K562 (cell line): Measurements from ENCODE around the gene MFAP5. TPM values are rescaled to one million over a fixed set of nuclear protein-coding genes. Genes with fewer than 3 reads are reported as not detected.

Experiments used
- ATAC-seq: fragments of 200-7000 bp; cut with Tn5 transposase; 3 replicates; pipeline ENCODE4 v1.9.1; 2020; ENCODE audit warnings: moderate library complexity
- BruUV-seq: library from RNA; stranded (reverse); fragments of 400-500 nt; replicated peaks from 2 replicates; lab custom pipeline; 2021; lab: Mats Ljungman, UMichigan
- CTCF ChIA-PET: fragments of 300-600 bp; formaldehyde crosslinking; extraction: SDS; loops from one replicate; lab custom pipeline; 2021; ENCODE audit warnings: low intra/inter-chr PET ratio; lab: Yijun Ruan, JAX
- POLR2A ChIA-PET: fragments of 300-600, 350-650 bp; sonication (Branson Sonifier 250); formaldehyde crosslinking; extraction: SDS; loops from one replicate; lab custom pipeline; 2021; ENCODE audit warnings: antibody characterized with exemption, inconsistent platforms; lab: Yijun Ruan, JAX
- DNase-seq, 4 experiments: peaks; one replicate each; pipeline versions ENCODE4 v3.0.0 to v3.0.0-alpha.2; 2011 to 2018; ENCODE audit warnings: low spot score in 3 of 4, mixed read lengths in 3 of 4; ENCODE audit errors: extremely low read depth in 1 of 4
- FAIRE-seq: peaks from 2 replicates; lab custom pipeline; 2011; peaks lifted over from hg19 to GRCh38; lab: Jason Lieb, UNC
- H2AFZ ChIP-seq: 2 replicates; pipeline ENCODE4 v1.6.0; 2011; ENCODE audit warnings: low read depth, low read length, control low read depth, inconsistent platforms
- H3K27ac ChIP-seq: fragments of 200-600 bp; 3 replicates; pipeline ENCODE4 v1.8.0; 2011; ENCODE audit warnings: low read depth, mild to moderate bottlenecking, control low read depth, inconsistent platforms, low read length, moderate library complexity, mixed read lengths; ENCODE audit errors: extremely low read depth
- H3K27me3 ChIP-seq, 2 experiments: fragments of 300-600 bp in 1 of 2; 2 replicates in 1 of 2; 3 replicates in 1 of 2; pipeline versions ENCODE4 v1.6.0 to v1.8.0; 2011; ENCODE audit warnings: inconsistent platforms in 2 of 2, low read length in 2 of 2, mild to moderate bottlenecking in 1 of 2, mixed read lengths in 1 of 2, moderate library complexity in 1 of 2; ENCODE audit not compliant: control insufficient read depth in 2 of 2, insufficient read depth in 2 of 2
- H3K36me3 ChIP-seq: fragments of 300-600 bp; 3 replicates; pipeline ENCODE4 v1.8.0; 2011; ENCODE audit warnings: mild to moderate bottlenecking, low read length, inconsistent platforms; ENCODE audit not compliant: control insufficient read depth, insufficient read depth
- H3K4me1 ChIP-seq, 2 experiments: fragments of 200-600 bp in 1 of 2; replicated peaks in 1 of 2; 2 replicates in 1 of 2; 3 replicates in 1 of 2; pipeline versions ENCODE4 v1.5.1 to v1.8.0; 2011; ENCODE audit warnings: inconsistent platforms in 2 of 2, low read length in 2 of 2, mild to moderate bottlenecking in 1 of 2, mixed read lengths in 1 of 2, moderate library complexity in 1 of 2; ENCODE audit not compliant: control insufficient read depth in 2 of 2, insufficient read depth in 2 of 2
- H3K4me2 ChIP-seq: 2 replicates; pipeline ENCODE4 v1.6.1; 2011; ENCODE audit warnings: low read length, control low read depth, inconsistent platforms, mixed read lengths; ENCODE audit not compliant: insufficient read depth
- H3K4me3 ChIP-seq: fragments of 200-600 bp; sonication (generic), shearing (Covaris generic); 2 replicates; pipeline ENCODE4 v1.5.1; 2016; ENCODE audit warnings: control low read depth, inconsistent platforms
- H3K79me2 ChIP-seq: fragments of 200-600 bp; 3 replicates; pipeline ENCODE4 v1.8.0; 2011; ENCODE audit warnings: low read length, inconsistent platforms; ENCODE audit not compliant: control insufficient read depth, insufficient read depth
- H3K9ac ChIP-seq, 2 experiments: 2 replicates each; pipeline versions ENCODE4 v1.6.0 to v1.6.1; 2011; ENCODE audit warnings: low read depth in 2 of 2, low read length in 2 of 2, control low read depth in 1 of 2, inconsistent platforms in 1 of 2, mild to moderate bottlenecking in 1 of 2, mixed read lengths in 1 of 2; ENCODE audit not compliant: insufficient read depth in 1 of 2
- H3K9me1 ChIP-seq: one replicate; pipeline ENCODE4 v1.6.0; 2011; ENCODE audit warnings: inconsistent platforms, mild to moderate bottlenecking, low read length, moderate library complexity; ENCODE audit not compliant: control insufficient read depth, insufficient read depth
- H3K9me3 ChIP-seq: replicated peaks from 2 replicates; pipeline ENCODE4 v1.5.1; 2011; ENCODE audit warnings: low read depth, low read length, inconsistent platforms; ENCODE audit not compliant: control insufficient read depth, insufficient read depth
- H4K20me1 ChIP-seq: replicated peaks from 2 replicates; pipeline ENCODE4 v1.6.1; 2011; ENCODE audit warnings: low read length, inconsistent platforms, mixed read lengths; ENCODE audit not compliant: control insufficient read depth, insufficient read depth
- EP400 ChIP-seq: fragments of 450-650 bp; IDR thresholded peaks from 2 replicates; pipeline ENCODE4 v1.6.1; 2017; ENCODE audit warnings: antibody characterized with exemption, mild to moderate bottlenecking, moderate library complexity
- UBTF ChIP-seq, 2 experiments: IDR thresholded peaks; 2 replicates each; pipeline ENCODE4 v1.6.1; 2012; ENCODE audit warnings: improper control_type of control experiment in 2 of 2, low read depth in 2 of 2, low read length in 2 of 2, borderline replicate concordance in 1 of 2
- XRCC3 ChIP-seq: fragments of 450-650 bp; IDR thresholded peaks from 2 replicates; pipeline ENCODE4 v1.6.1; 2017; ENCODE audit warnings: mild to moderate bottlenecking, moderate library complexity
- ZKSCAN3 ChIP-seq: fragments of 250-450 bp; sonication (Bioruptor Pico); IDR thresholded peaks from 2 replicates; pipeline ENCODE4 v1.4.0; 2020
- WGBS: fragments of 100-300 bp; shearing (Covaris generic); methylation state at CpG from one replicate; pipeline ENCODE4 v1.1.6; 2016; ENCODE audit warnings: low coverage, mixed read lengths; ENCODE audit not compliant: insufficient coverage; ENCODE audit errors: missing lambda C conversion rate; 5-methylcytosine and 5-hydroxymethylcytosine counted together
- in situ Hi-C: fragments of 300-500 bp; cut with MboI; formaldehyde crosslinking; loops from 4 replicates; pipeline ENCODE4 v1.15.0; 2018; ENCODE audit warnings: inconsistent platforms, mixed read lengths
- intact Hi-C: fragments of 100-400 bp; cut with micrococcal nuclease; formaldehyde crosslinking; loops from 2 replicates; pipeline ENCODE4 v1.14.2; 2022
- polyA plus RNA-seq, 8 experiments: library from polyadenylated mRNA; depleted of rRNA in 4 of 8; stranded (reverse) in 5 of 8; unstranded in 3 of 8; fragments of >200 nt; fragmentation: Nextera tagmentation in 2 of 8; fragmentation: Illumina TruSeq in 1 of 8; extraction: Ambion mirVana in 2 of 8; extraction: Trizol in 1 of 8; gene quantifications; 2 replicates each; pipeline versions ENCODE4 v1.2.1 to v1.2.3, GENCODE V29; 2011 to 2014; ENCODE audit warnings: inconsistent platforms in 1 of 8, missing spikeins in 1 of 8
- total RNA-seq, 7 experiments: library from RNA; depleted of rRNA in 6 of 7; stranded (reverse); fragments of >200 nt in 6 of 7; fragmentation: Illumina TruSeq in 2 of 7; extraction: Trizol in 2 of 7; gene quantifications; 2 replicates each; pipeline versions ENCODE4 v1.2.1 to v1.2.3, GENCODE V29; 2011 to 2021; ENCODE audit warnings: low replicate concordance in 1 of 7

MFAP5 gene
- total and polyA plus RNA-seq, 9 of the 15 experiments (the other 6 are each of a cell fraction or from before 2014, with no cell fraction given), result not detected

GRCh38 chr12:8638951-8639350 lies 23.7 kb downstream of the MFAP5 start:
- in situ Hi-C loops, result no loop called here
- ChIA-PET POLR2A (interaction anchor here (0.6 kb wide), 1 partner anchor 30 kb away, joined by 4 read pairs; no protein-coding TSS in a partner anchor), CTCF (no interaction called here)
- no peak for DNase-seq
- Histone ChIP-seq H3K9me1 (no peaks in the 10 kb centered on the region), H3K9ac (no peak overlapping the region), H3K27ac (no peak overlapping the region), H3K27me3 (peaks cover 10 to 28% of the 10 kb centered on the region in 2 experiments; a peak in 3 of 5 replicates), H3K4me3 (no peak overlapping the region), H3K79me2 (no peaks in the 10 kb centered on the region), H3K9me3 (no peaks in the 10 kb centered on the region), H3K4me2 (no peak overlapping the region), H2AFZ (no peak overlapping the region), H4K20me1 (no peaks in the 10 kb centered on the region), H3K36me3 (no peaks in the 10 kb centered on the region), H3K4me1 (no peaks in the 10 kb centered on the region)
- FAIRE-seq, result no peak
- ATAC-seq, result no peak
- no TSS peak for BruUV-seq
- intact Hi-C loops, result no loop called here
- 0% methylated on average over 4 of the region's 4 CpGs for WGBS
- no peak for TF ChIP-seq EP400
- no peak for TF ChIP-seq ZKSCAN3
- no peak for TF ChIP-seq UBTF (IDR thresholded peaks at IDR 0.05; ENCODE audit: borderline replicate concordance in 1 of 2, low read depth in 2 of 2, low read length in 2 of 2)
- no peak for TF ChIP-seq XRCC3
